ENCODE data around the gene DEGS2.

The DEGS2 gene

DNA sequence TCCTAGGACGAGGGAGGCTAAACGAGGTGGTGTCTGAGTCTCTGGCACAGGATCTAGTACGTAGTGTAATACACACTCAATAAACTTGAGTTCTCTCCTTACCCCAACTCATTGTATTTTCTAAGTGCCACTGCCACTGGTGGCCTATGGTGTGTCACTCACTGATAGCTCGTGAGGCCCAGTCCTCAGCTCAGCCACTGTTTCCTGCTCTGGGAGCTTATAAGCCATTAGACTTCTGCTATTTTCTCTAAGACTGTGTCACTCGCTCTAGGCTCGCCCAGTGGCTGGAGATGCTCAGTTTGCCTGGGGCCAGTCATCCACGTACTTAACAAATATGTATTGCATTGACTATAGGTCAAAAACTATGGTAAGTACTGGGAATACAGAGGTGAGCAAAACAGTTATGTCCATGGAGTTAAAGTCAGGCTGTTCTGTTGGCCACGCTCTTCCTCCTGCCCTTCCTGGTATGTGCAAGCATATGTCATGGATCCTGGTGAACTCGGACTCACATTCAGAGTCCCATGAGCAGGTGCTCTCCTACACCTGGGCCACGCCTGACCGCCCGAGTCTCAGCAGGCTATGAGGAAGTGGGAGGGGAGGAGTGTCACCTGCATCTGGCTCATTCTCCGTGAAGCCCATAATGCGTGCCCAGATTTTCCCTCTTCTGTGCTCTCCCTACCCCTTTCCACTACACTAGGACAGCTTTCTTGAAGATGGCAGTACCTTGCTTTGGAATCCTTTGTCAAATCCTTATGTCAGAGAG, 41.6 kb downstream of the DEGS2 start:
- no peak for DNase-seq (ENCODE audit: insufficient read length, low spot score)
- FAIRE-seq, result peak; percentile 60

DNA sequence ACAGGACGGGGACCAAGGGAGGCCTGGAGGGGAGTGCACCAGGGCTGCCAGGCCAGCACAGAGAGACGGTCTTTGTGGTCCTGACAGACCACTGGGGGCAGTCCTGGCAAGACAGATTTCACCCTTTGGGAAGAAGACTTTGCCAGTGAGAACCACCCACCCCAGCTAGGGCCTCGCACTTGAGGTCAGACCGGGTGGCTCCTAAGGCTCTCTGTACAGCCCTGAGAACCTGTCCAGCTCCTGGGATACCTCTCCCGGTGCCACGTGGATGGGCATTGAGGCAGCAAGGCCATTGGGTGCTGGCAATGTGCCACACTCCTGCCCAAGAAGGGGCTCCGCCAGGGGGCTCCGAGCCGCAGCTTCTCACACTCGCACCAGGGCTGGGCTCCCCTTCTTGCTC, 42.4 kb downstream of the DEGS2 start:
- DNase-seq (ENCODE audit: insufficient read length, low spot score) (no peak), FAIRE-seq (no peak)
- no peak for TF ChIP-seq PAX5 (IDR thresholded peaks at IDR 0.05; ENCODE audit: insufficient read depth, low read length, severe bottlenecking)
- no peak for TF ChIP-seq SPI1 (IDR thresholded peaks at IDR 0.05; ENCODE audit: low read depth, low read length)
- no peak for TF ChIP-seq POU2F2 (IDR thresholded peaks at IDR 0.05; ENCODE audit: low read depth, low read length)
- TF ChIP-seq TAF1 (IDR thresholded peaks at IDR 0.05; ENCODE audit: low read depth, low read length), result no peak
- no peak for TF ChIP-seq POLR2A (IDR thresholded peaks at IDR 0.05; ENCODE audit: low read depth, low read length)
- no peak for TF ChIP-seq POLR2AphosphoS5 (IDR thresholded peaks at IDR 0.05; ENCODE audit: low read depth, low read length)

More for the DNA sequence above, 41.6 kb downstream of the DEGS2 start:
- TF ChIP-seq POLR2AphosphoS5 (IDR thresholded peaks at IDR 0.05; ENCODE audit: low read depth, low read length) (no peak), PAX5 (IDR thresholded peaks at IDR 0.05; ENCODE audit: insufficient read depth, low read length, severe bottlenecking) (no peak), TAF1 (IDR thresholded peaks at IDR 0.05; ENCODE audit: low read depth, low read length) (no peak), POU2F2 (IDR thresholded peaks at IDR 0.05; ENCODE audit: low read depth, low read length) (no peak), POLR2A (IDR thresholded peaks at IDR 0.05; ENCODE audit: low read depth, low read length) (no peak), SPI1 (IDR thresholded peaks at IDR 0.05; ENCODE audit: low read depth, low read length) (peak; percentile 71)

DNA sequence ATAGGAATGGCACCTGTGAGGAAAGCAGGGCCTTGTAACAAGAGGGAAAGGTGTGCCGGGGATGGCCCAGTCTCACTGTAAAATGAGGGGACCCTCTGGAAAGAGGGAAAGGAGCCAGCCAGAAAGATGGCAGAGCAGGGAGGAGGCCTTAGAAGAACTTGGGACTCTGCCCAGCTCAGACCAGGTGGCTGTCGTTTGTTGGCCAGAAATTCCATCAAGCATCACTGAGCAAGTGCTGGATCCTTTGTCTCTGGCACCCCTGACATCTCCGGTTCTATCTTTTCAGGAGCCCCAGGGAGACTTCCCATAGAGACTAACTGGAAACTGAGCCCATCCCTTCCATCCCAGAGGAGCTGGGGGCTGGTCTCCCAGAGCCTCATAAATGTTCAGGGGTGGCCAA, 43.3 kb downstream of the DEGS2 start:
- DNase-seq (ENCODE audit: insufficient read length, low spot score) (no peak), FAIRE-seq (no peak)
- TF ChIP-seq PAX5 (IDR thresholded peaks at IDR 0.05; ENCODE audit: insufficient read depth, low read length, severe bottlenecking), result no peak
- TF ChIP-seq TAF1 (IDR thresholded peaks at IDR 0.05; ENCODE audit: low read depth, low read length), result no peak
- TF ChIP-seq POLR2AphosphoS5 (IDR thresholded peaks at IDR 0.05; ENCODE audit: low read depth, low read length), result no peak
- TF ChIP-seq POLR2A (IDR thresholded peaks at IDR 0.05; ENCODE audit: low read depth, low read length), result no peak
- no peak for TF ChIP-seq POU2F2 (IDR thresholded peaks at IDR 0.05; ENCODE audit: low read depth, low read length)
- TF ChIP-seq SPI1 (IDR thresholded peaks at IDR 0.05; ENCODE audit: low read depth, low read length), result no peak

DNA sequence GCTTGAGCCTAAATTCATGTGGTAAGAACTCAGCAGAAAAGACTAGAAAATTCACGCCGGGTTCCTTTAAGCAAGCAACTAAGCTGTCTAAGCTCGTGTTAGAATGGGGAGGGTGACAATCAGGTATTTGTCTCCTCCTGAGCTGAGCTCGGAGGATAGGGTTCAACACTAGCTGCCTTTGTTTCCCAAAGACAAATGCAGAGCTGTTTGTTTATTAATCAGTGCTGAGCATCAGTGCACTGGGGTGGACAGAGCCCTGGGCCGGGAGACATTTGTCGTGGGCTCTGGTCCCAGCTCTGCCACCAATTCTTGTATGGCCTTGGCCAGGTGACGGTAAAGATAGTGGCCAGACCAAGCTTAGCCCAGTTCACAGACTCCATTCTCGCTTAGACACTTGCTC, 43.7 kb downstream of the DEGS2 start:
- no peak for TF ChIP-seq POLR2A (IDR thresholded peaks at IDR 0.05; ENCODE audit: low read depth, low read length)
- TF ChIP-seq SPI1 (IDR thresholded peaks at IDR 0.05; ENCODE audit: low read depth, low read length), result no peak
- TF ChIP-seq POLR2AphosphoS5 (IDR thresholded peaks at IDR 0.05; ENCODE audit: low read depth, low read length), result no peak
- no peak for TF ChIP-seq TAF1 (IDR thresholded peaks at IDR 0.05; ENCODE audit: low read depth, low read length)
- no peak for TF ChIP-seq POU2F2 (IDR thresholded peaks at IDR 0.05; ENCODE audit: low read depth, low read length)
- no peak for TF ChIP-seq PAX5 (IDR thresholded peaks at IDR 0.05; ENCODE audit: insufficient read depth, low read length, severe bottlenecking)
- no peak for FAIRE-seq
- no peak for DNase-seq (ENCODE audit: insufficient read length, low spot score)

DNA sequence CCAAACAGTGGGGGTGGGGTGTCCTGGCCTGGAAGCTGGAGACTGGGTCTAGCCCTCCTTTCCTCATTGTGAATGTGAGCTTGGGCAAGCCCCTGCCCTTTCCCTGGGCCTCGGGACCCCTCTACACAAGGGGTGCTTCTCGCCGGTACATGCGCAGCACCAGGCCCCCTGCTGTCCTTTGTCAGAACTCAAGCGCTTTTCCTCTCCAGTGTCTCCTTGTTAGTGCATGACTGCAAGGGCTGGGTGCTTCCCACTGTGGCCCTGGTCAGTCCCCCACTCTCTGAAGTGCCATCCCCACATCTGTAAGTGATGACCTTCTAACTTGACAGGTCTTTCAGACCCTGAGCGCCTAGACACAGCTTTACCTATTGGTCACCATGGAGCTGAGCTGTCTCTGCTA, 44.2 kb downstream of the DEGS2 start:
- TF ChIP-seq POLR2AphosphoS5 (IDR thresholded peaks at IDR 0.05; ENCODE audit: low read depth, low read length), result no peak
- no peak for TF ChIP-seq POLR2A (IDR thresholded peaks at IDR 0.05; ENCODE audit: low read depth, low read length)
- TF ChIP-seq SPI1 (IDR thresholded peaks at IDR 0.05; ENCODE audit: low read depth, low read length), result no peak
- TF ChIP-seq PAX5 (IDR thresholded peaks at IDR 0.05; ENCODE audit: insufficient read depth, low read length, severe bottlenecking), result no peak
- TF ChIP-seq POU2F2 (IDR thresholded peaks at IDR 0.05; ENCODE audit: low read depth, low read length), result no peak
- no peak for TF ChIP-seq TAF1 (IDR thresholded peaks at IDR 0.05; ENCODE audit: low read depth, low read length)
- FAIRE-seq, result no peak
- no peak for DNase-seq (ENCODE audit: insufficient read length, low spot score)

DNA sequence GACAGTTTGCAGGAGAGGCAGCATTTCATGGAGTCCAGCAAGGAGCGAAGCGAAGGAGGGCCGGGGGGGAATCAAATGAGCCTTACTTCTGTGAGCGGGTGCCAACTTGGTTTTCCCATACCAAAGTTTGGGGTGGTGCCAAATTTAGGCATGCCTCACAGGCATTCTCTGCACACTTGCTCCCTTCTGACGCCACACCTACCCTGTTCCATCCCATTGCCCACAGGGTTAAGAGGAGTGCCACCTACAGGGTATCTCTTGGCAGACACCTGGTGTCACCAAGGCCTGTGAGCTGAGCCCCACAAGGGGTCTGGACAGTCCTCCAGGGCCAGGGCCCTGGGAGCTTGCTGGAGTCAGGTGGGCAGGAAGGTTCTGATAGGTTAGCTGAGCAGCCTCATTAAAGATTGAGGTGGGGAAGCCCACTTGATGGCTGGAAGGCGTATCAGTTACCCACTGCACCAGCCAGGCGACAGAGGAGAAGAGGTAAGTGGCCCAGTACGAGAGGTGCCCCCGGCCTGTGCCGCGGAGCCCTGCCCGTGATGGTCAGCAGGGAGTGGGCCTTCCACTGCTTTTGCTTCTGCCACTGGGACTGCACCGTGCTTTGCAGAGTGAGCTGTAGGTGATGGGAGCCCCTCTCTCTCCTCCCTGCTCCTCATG, 45.2 kb downstream of the DEGS2 start:
- DNase-seq (ENCODE audit: insufficient read length, low spot score) (no peak), FAIRE-seq (peak; percentile 28)
- TF ChIP-seq POLR2A (IDR thresholded peaks at IDR 0.05; ENCODE audit: low read depth, low read length) (no peak), SPI1 (IDR thresholded peaks at IDR 0.05; ENCODE audit: low read depth, low read length) (no peak), POU2F2 (IDR thresholded peaks at IDR 0.05; ENCODE audit: low read depth, low read length) (no peak), POLR2AphosphoS5 (IDR thresholded peaks at IDR 0.05; ENCODE audit: low read depth, low read length) (no peak), TAF1 (IDR thresholded peaks at IDR 0.05; ENCODE audit: low read depth, low read length) (no peak), PAX5 (IDR thresholded peaks at IDR 0.05; ENCODE audit: insufficient read depth, low read length, severe bottlenecking) (no peak)

DNA sequence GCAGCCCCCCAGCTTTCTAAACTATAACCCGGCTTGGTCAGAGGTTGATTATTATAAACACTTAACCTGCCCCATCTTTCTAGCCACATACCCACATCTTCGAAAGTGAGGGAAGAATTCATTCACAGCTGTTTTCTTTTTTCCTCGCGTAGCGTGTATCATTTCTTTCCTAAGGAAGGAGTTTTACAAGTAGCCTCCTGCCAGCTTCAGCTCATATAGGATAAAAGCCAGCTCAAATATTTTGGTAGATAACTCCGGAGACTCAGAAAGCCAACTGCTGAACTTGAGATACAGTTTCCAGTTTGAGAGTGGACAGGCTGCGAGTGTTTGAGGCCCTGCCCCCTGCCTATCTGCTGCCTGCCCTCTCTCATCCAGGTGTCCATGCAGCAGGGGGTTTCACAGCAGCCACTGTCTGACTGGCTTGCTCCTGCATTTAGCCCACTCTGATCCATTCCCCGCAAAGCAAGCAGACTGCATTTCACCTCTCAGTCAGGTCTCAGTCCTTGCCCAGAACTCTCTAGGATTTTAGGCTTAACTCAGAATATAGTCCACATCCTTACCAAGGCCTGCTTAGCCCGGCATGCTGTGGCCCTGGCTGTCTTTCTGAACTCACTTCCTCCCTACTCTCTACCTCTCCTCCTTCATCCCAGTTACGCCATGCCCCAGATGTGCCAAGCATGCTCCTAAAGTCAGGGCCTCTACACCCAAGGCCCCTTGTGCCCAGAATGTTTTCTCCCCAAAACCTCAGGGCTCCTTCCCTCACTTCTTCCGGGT, 47.3 kb downstream of the DEGS2 start:
- DNase-seq (ENCODE audit: insufficient read length, low spot score) (no peak), FAIRE-seq (no peak)
- TF ChIP-seq SPI1 (IDR thresholded peaks at IDR 0.05; ENCODE audit: low read depth, low read length), result no peak
- TF ChIP-seq POU2F2 (IDR thresholded peaks at IDR 0.05; ENCODE audit: low read depth, low read length), result no peak
- no peak for TF ChIP-seq PAX5 (IDR thresholded peaks at IDR 0.05; ENCODE audit: insufficient read depth, low read length, severe bottlenecking)
- no peak; the same call in 1 of the 2 replicates for TF ChIP-seq POLR2AphosphoS5 (IDR thresholded peaks at IDR 0.05; ENCODE audit: low read depth, low read length)

DNA sequence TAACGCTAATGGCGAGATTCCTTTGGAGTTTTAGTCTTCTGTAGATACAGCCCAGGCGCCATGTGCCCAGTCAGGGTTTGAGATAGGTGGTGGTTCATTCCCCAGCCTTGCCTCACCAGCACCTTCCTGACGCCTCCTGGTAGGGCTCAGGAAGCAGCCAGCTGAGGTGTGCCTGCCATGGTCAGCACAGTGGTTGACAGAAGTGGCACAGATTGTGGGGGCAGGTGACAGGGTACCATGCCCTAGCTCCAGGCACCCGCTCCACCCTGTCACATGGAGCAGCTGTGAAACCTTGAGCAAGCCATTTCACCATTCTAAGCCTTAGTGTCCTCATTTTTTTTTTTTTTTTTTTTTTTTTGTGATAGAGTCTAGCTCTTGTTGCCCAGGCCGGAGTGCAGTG, 48.6 kb downstream of the DEGS2 start:
- DNase-seq (ENCODE audit: insufficient read length, low spot score) (no peak), FAIRE-seq (no peak)
- TF ChIP-seq POLR2AphosphoS5 (IDR thresholded peaks at IDR 0.05; ENCODE audit: low read depth, low read length) (no peak), POLR2A (IDR thresholded peaks at IDR 0.05; ENCODE audit: low read depth, low read length) (no peak), SPI1 (IDR thresholded peaks at IDR 0.05; ENCODE audit: low read depth, low read length) (no peak), POU2F2 (IDR thresholded peaks at IDR 0.05; ENCODE audit: low read depth, low read length) (no peak), TAF1 (IDR thresholded peaks at IDR 0.05; ENCODE audit: low read depth, low read length) (no peak), PAX5 (IDR thresholded peaks at IDR 0.05; ENCODE audit: insufficient read depth, low read length, severe bottlenecking) (no peak)

DNA sequence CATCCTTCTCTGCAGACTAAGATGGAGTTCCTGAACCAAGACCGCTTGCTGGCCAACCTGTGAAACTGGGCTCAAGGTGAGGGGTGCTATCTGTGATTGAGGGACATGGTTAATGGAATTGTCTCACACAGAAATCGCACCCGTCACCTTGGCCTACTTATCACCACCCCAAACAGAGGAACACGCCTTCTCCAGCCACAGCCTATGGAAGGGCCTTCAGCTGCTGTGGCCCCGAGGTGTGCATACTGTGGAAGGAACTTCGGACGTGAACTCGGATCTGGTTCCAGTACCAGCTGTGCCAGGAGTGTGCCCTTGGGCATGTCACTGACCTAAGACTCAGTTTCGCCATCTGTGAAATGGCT, 49.9 kb downstream of the DEGS2 start:
- FAIRE-seq (no peak), DNase-seq (ENCODE audit: insufficient read length, low spot score) (no peak)
- TF ChIP-seq POLR2A (IDR thresholded peaks at IDR 0.05; ENCODE audit: low read depth, low read length) (no peak), TAF1 (IDR thresholded peaks at IDR 0.05; ENCODE audit: low read depth, low read length) (no peak), PAX5 (IDR thresholded peaks at IDR 0.05; ENCODE audit: insufficient read depth, low read length, severe bottlenecking) (no peak), POLR2AphosphoS5 (IDR thresholded peaks at IDR 0.05; ENCODE audit: low read depth, low read length) (no peak), SPI1 (IDR thresholded peaks at IDR 0.05; ENCODE audit: low read depth, low read length) (no peak)
